ENCODE measurements around the gene IFT80. TPM values are rescaled to one million over a fixed set of nuclear protein-coding genes. Genes with fewer than 3 reads are reported as not detected.

The IFT80 gene
- total RNA-seq, 4 donors from 2014 or later: 8.8 to 129 (median 20.9) TPM

GRCh38 chr3:160210799-160211221 is 188.2 kb downstream of the IFT80 start:
- no peak overlapping the region for H3K27ac ChIP-seq
- no peaks in the 10 kb centered on the region for H3K4me1 ChIP-seq
- DNase-seq: no peak
- TF ChIP-seq POLR2A (IDR thresholded peaks at IDR 0.05) (no peak), CTCF (IDR thresholded peaks at IDR 0.05) (no peak)
- H3K9me3 ChIP-seq: no peaks in the 10 kb centered on the region
- intact Hi-C loops (cut with DNase I; ENCODE audit: low total_unique reads): no loop called here
- no peak overlapping the region for H3K4me3 ChIP-seq
- H3K36me3 ChIP-seq: peaks cover 0 to 2% of the 10 kb centered on the region in 2 donors
- no peaks in the 10 kb centered on the region for H3K27me3 ChIP-seq

GRCh38 chr3:160210341-160210740 is 188.7 kb downstream of the IFT80 start:
- Histone ChIP-seq H3K27me3 (no peaks in the 10 kb centered on the region), H3K4me3 (no peak overlapping the region), H3K36me3 (peaks cover 0 to 2% of the 10 kb centered on the region in 2 donors), H3K9me3 (no peaks in the 10 kb centered on the region), H3K4me1 (no peaks in the 10 kb centered on the region), H3K27ac (no peak overlapping the region)
- no peak for DNase-seq
- TF ChIP-seq POLR2A (IDR thresholded peaks at IDR 0.05) (no peak), CTCF (IDR thresholded peaks at IDR 0.05) (no peak)
- intact Hi-C loops (cut with DNase I; ENCODE audit: low total_unique reads): no loop called here

MicroRNAs within 50 kb of the gene (microRNA counts, 767-probe panel; counts per million panel counts)
- microRNA hsa-miR-15b-5p: 6,584 to 8,264 counts per million in 2 donors

Small RNA genes lying within 50 kb of the gene (microRNA-seq; reads per million reads assigned to microRNA genes)
- 530 reads per million, percentile 75 among the genes with 10 or more reads in this experiment for gene MIR15B (ENCODE audit: borderline microRNAs expressed, borderline replicate concordance)
- 385 reads per million, percentile 71 among the genes with 10 or more reads in this experiment for gene MIR16-2 (ENCODE audit: borderline microRNAs expressed, borderline replicate concordance)

Small RNA genes lying within 50 kb of the gene (small RNA-seq; reads per million reads assigned to genes)
- gene MIR15B (1.4 reads per million, percentile 63 among the genes with 10 or more reads in this experiment), gene MIR16-2 (0.36 reads per million)

Other genes with a start within 250 kb of the IFT80 start
- gene C3orf80, start 173.8 kb downstream of the IFT80 start, total RNA-seq: 1 to 10 TPM in 1 of 4 donors, not detected in 3; 1.2 TPM
- gene SMC4, start 425 bp upstream of the IFT80 start, total RNA-seq: 100 to 1,000 TPM in 2 of 4 donors, 10 to 100 TPM in 2; 11.8 to 119 (median 72.4) TPM
- 10 to 100 TPM in 1 of 4 donors, 1 to 10 TPM in 2, not detected in 1; 1.0 to 42.9 (median 5.1) TPM for gene TRIM59, start 50.6 kb upstream of the IFT80 start, total RNA-seq
- gene KPNA4, start 166.3 kb upstream of the IFT80 start, total RNA-seq: 10 to 100 TPM; 18.5 to 72.7 (median 33.5) TPM

All from uterus (tissue), 4 donors.